H1 (cell line): ENCODE measurements around the gene CHST11. TPM values are rescaled to one million over a fixed set of nuclear protein-coding genes. Genes with fewer than 3 reads are reported as not detected.
A peak's percentile ranks its signal among the peaks of the same experiment; 100 is the strongest.

Experiments used
- ASH2L ChIP-seq: fragments of 200-600, 300-600 bp; sonication (generic); IDR thresholded peaks from one replicate; pipeline ENCODE4 v1.7.1; 2017; ENCODE audit warnings: low read length
- BACH1 ChIP-seq: IDR thresholded peaks from 2 replicates; pipeline ENCODE4 v1.6.1; 2012; ENCODE audit warnings: low read length, improper control_type of control experiment
- CBX8 ChIP-seq: fragments of 300-800, 300-1000 bp; sonication (generic); IDR thresholded peaks from 2 replicates; pipeline ENCODE4 v1.7.1; 2016; ENCODE audit warnings: low read depth, low read length, borderline replicate concordance
- EP300 ChIP-seq, 2 experiments: IDR thresholded peaks; 1 replicate in 1 of 2; 2 replicates in 1 of 2; pipeline ENCODE4 v1.6.1; 2011 to 2012; ENCODE audit warnings: low read depth in 2 of 2, low read length in 2 of 2, mild to moderate bottlenecking in 2 of 2, borderline replicate concordance in 1 of 2, inconsistent platforms in 1 of 2, moderate library complexity in 1 of 2
- EZH2 ChIP-seq: fragments of 200-600 bp; sonication (generic); IDR thresholded peaks from 2 replicates; pipeline ENCODE4 v1.7.1; 2012; ENCODE audit warnings: low read depth, mild to moderate bottlenecking, moderate library complexity, low read length, inconsistent platforms; ENCODE audit not compliant: severe bottlenecking
- FOSL1 ChIP-seq: IDR thresholded peaks from 2 replicates; pipeline ENCODE4 v1.6.1; 2011; ENCODE audit warnings: mild to moderate bottlenecking, low read depth, low read length, moderate library complexity; ENCODE audit not compliant: insufficient read depth
- KDM5A ChIP-seq: fragments of 200-600 bp; IDR thresholded peaks from 2 replicates; pipeline ENCODE4 v1.7.1; 2012; ENCODE audit warnings: mild to moderate bottlenecking, low read length, inconsistent platforms, mixed read lengths
- MAFK ChIP-seq: IDR thresholded peaks from 2 replicates; pipeline ENCODE4 v1.6.1; 2012; ENCODE audit warnings: low read depth, mild to moderate bottlenecking, improper control_type of control experiment, low read length
- POLR2A ChIP-seq, 2 experiments: IDR thresholded peaks; 1 replicate in 1 of 2; 2 replicates in 1 of 2; pipeline ENCODE4 v1.6.1; 2011; ENCODE audit warnings: low read depth in 2 of 2, low read length in 2 of 2, mild to moderate bottlenecking in 2 of 2; ENCODE audit errors: control extremely low read depth in 1 of 2
- POLR2AphosphoS5 ChIP-seq: IDR thresholded peaks from 2 replicates; pipeline ENCODE4 v1.6.1; 2011; ENCODE audit warnings: low read depth, low read length
- POU5F1 ChIP-seq: IDR thresholded peaks from 2 replicates; pipeline ENCODE4 v1.6.1; 2011; ENCODE audit warnings: low read depth, mild to moderate bottlenecking, low read length, moderate library complexity
- RBBP5 ChIP-seq: IDR thresholded peaks from 2 replicates; pipeline ENCODE4 v1.7.1; 2012; ENCODE audit warnings: low read depth, mild to moderate bottlenecking, inconsistent platforms, low read length, moderate library complexity, borderline replicate concordance
- SAP30 ChIP-seq: fragments of 300-600 bp; sonication (generic); IDR thresholded peaks from 2 replicates; pipeline ENCODE4 v1.7.1; 2012; ENCODE audit warnings: low read length, moderate library complexity, mild to moderate bottlenecking, inconsistent platforms; ENCODE audit not compliant: insufficient read depth, insufficient replicate concordance
- SUZ12 ChIP-seq: fragments of 200-600 bp; sonication (generic); IDR thresholded peaks from 2 replicates; pipeline ENCODE4 v1.6.1; 2012; ENCODE audit warnings: mild to moderate bottlenecking, inconsistent platforms, low read length, moderate library complexity, mixed read lengths
- TAF7 ChIP-seq: optimal IDR thresholded peaks from 2 replicates; pipeline ENCODE3; 2011; ENCODE audit warnings: low read depth, mild to moderate bottlenecking, inconsistent platforms, low read length, moderate library complexity, borderline replicate concordance
- TCF12 ChIP-seq: IDR thresholded peaks from 2 replicates; pipeline ENCODE4 v1.6.1; 2011; ENCODE audit warnings: low read depth, mild to moderate bottlenecking, low read length
- ZNF274 ChIP-seq: IDR thresholded peaks from 2 replicates; pipeline ENCODE4 v1.7.0; 2012; ENCODE audit warnings: low read length, borderline replicate concordance; ENCODE audit errors: extremely low read depth
- polyA plus RNA-seq, 7 experiments: library from polyadenylated mRNA; depleted of rRNA in 3 of 7; stranded (reverse) in 5 of 7; unstranded in 2 of 7; fragments of >200 nt in 5 of 7; fragments of 200-250 nt in 2 of 7; gene quantifications; 1 replicate in 5 of 7; 2 replicates in 1 of 7; 4 replicates in 1 of 7; pipeline versions ENCODE4 v1.2.1 to v1.2.3, GENCODE V29; 2011 to 2013; ENCODE audit warnings: missing spikeins in 2 of 7, mixed read lengths in 2 of 7
- total RNA-seq: library from RNA; stranded (reverse); fragmentation: NEBNext Ultra II Directional; extraction: Animal tissue kit (Norgen Biotek cat#: 25700); gene quantifications from 2 replicates; pipeline ENCODE4 v1.2.1, GENCODE V29; 2021
- TF ChIP-seq, protein P1 (sequence below), 3 experiments: IDR thresholded peaks; 1 replicate in 2 of 3; 2 replicates in 1 of 3; pipeline versions ENCODE4 v1.5.1 to v1.6.1; 2011; ENCODE audit warnings: low read length in 3 of 3, mild to moderate bottlenecking in 3 of 3, inconsistent platforms in 2 of 3, low read depth in 1 of 3, moderate library complexity in 1 of 3; ENCODE audit not compliant: insufficient read depth in 1 of 3; ENCODE audit errors: control extremely low read depth in 1 of 3
- TF ChIP-seq, protein P2 (sequence below): IDR thresholded peaks from 2 replicates; pipeline ENCODE4 v1.6.1; 2012; ENCODE audit warnings: low read length, inconsistent platforms
- TF ChIP-seq, protein P3 (sequence below): IDR thresholded peaks from 2 replicates; pipeline ENCODE4 v1.6.1; 2012; ENCODE audit warnings: inconsistent platforms

Gene CHST11
- total and polyA plus RNA-seq, 2 of the 8 experiments (the other 6 are each of a cell fraction or from before 2014, with no cell fraction given) = 14.4 to 20.8 TPM

DNA sequence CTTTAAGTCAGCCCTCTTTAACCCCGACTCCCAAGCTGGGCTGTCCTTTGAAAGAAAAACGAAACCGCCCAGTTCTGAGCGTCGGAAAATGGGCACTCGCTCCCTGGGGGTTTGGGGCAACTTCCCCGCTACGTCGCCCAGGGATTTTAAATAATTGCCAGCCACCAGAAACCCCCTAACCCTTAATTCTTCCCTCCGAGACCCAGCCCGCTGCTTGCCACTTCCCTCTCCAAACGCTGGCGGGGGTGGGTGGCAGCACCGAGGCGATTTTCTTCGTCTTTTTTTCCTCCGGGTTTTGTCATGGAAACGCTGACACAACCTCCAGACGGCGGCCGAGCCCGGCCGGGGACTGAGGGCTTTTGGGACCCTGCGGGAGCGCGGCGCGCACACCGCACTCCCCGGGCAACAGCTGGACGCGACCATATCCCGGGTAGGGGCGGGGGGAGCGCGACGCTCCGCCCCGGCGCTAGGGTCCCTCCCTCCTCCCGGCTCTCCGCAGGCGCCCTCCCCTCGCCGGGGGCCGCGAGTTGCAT lies at the start of gene CHST11 (continued):
- TF ChIP-seq, protein P1, sequence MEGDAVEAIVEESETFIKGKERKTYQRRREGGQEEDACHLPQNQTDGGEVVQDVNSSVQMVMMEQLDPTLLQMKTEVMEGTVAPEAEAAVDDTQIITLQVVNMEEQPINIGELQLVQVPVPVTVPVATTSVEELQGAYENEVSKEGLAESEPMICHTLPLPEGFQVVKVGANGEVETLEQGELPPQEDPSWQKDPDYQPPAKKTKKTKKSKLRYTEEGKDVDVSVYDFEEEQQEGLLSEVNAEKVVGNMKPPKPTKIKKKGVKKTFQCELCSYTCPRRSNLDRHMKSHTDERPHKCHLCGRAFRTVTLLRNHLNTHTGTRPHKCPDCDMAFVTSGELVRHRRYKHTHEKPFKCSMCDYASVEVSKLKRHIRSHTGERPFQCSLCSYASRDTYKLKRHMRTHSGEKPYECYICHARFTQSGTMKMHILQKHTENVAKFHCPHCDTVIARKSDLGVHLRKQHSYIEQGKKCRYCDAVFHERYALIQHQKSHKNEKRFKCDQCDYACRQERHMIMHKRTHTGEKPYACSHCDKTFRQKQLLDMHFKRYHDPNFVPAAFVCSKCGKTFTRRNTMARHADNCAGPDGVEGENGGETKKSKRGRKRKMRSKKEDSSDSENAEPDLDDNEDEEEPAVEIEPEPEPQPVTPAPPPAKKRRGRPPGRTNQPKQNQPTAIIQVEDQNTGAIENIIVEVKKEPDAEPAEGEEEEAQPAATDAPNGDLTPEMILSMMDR (IDR thresholded peaks at IDR 0.05; ENCODE audit: control extremely low read depth in 1 of 3, insufficient read depth in 1 of 3, low read depth in 1 of 3, low read length in 3 of 3) = peak in 2 of 3 experiments; percentile 21 to 28; a peak in 3 of 4 replicates
- TF ChIP-seq EP300 (IDR thresholded peaks at IDR 0.05; ENCODE audit: borderline replicate concordance in 1 of 2, low read depth in 2 of 2, low read length in 2 of 2) (peak in 1 of 2 experiments; percentile 95; a peak in 1 of 3 replicates), MAFK (no peak), POLR2A (IDR thresholded peaks at IDR 0.05; ENCODE audit: control extremely low read depth in 1 of 2, low read depth in 2 of 2, low read length in 2 of 2) (no peak), FOSL1 (peak; percentile 90), KDM5A (no peak), TAF7 (peak; percentile 51), ZNF274 (no peak), POLR2AphosphoS5 (no peak), SUZ12 (no peak; the same call in 1 of the 2 replicates), BACH1 (peak; percentile 64; the same call in 1 of the 2 replicates), SAP30 (no peak), CBX8 (no peak), RBBP5 (no peak; the same call in 1 of the 2 replicates), EZH2 (no peak), POU5F1 (no peak), TCF12 (peak; percentile 87; the same call in 1 of the 2 replicates), ASH2L (peak; percentile 91)
- TF ChIP-seq, protein P2, sequence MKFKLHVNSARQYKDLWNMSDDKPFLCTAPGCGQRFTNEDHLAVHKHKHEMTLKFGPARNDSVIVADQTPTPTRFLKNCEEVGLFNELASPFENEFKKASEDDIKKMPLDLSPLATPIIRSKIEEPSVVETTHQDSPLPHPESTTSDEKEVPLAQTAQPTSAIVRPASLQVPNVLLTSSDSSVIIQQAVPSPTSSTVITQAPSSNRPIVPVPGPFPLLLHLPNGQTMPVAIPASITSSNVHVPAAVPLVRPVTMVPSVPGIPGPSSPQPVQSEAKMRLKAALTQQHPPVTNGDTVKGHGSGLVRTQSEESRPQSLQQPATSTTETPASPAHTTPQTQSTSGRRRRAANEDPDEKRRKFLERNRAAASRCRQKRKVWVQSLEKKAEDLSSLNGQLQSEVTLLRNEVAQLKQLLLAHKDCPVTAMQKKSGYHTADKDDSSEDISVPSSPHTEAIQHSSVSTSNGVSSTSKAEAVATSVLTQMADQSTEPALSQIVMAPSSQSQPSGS = no peak
- TF ChIP-seq, protein P3, sequence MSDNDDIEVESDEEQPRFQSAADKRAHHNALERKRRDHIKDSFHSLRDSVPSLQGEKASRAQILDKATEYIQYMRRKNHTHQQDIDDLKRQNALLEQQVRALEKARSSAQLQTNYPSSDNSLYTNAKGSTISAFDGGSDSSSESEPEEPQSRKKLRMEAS = peak; percentile 32; the same call in 1 of the 2 replicates
